Hepatocyte (in vitro differentiated cells): Measurements from ENCODE around the gene RNF2. TPM values are rescaled to one million over a fixed set of nuclear protein-coding genes. Genes with fewer than 3 reads are reported as not detected.

Experiments
- DNase-seq: peaks from one replicate; pipeline ENCODE4 v3.0.0-alpha.2; 2016; ENCODE audit warnings: low spot score
- H2AFZ ChIP-seq: fragments of 200-600 bp; sonication (generic); 2 replicates; pipeline ENCODE4 v1.6.0; 2016; ENCODE audit warnings: antibody characterized with exemption, mild to moderate bottlenecking
- H3K27ac ChIP-seq: fragments of 200-600 bp; sonication (generic); 2 replicates; pipeline ENCODE4 v1.5.1; 2016; ENCODE audit warnings: mild to moderate bottlenecking
- H3K27me3 ChIP-seq: fragments of 200-600 bp; sonication (generic); 2 replicates; pipeline ENCODE4 v1.6.1; 2016
- H3K36me3 ChIP-seq: fragments of 200-600 bp; sonication (generic); replicated peaks from 2 replicates; pipeline ENCODE4 v1.5.1; 2016; ENCODE audit warnings: low read depth; ENCODE audit not compliant: insufficient read depth
- H3K4me1 ChIP-seq: fragments of 200-600 bp; sonication (generic); 2 replicates; pipeline ENCODE4 v1.5.1; 2016; ENCODE audit warnings: mild to moderate bottlenecking, moderate library complexity; ENCODE audit not compliant: insufficient read depth
- H3K4me2 ChIP-seq: fragments of 200-600 bp; sonication (generic); 2 replicates; pipeline ENCODE4 v1.6.0; 2016
- H3K4me3 ChIP-seq: fragments of 200-600 bp; sonication (generic); 2 replicates; pipeline ENCODE4 v1.5.1; 2016; ENCODE audit warnings: mild to moderate bottlenecking
- H3K79me2 ChIP-seq: fragments of 200-600 bp; sonication (generic); 2 replicates; pipeline ENCODE4 v1.6.0; 2017; ENCODE audit warnings: mild to moderate bottlenecking
- H3K9me2 ChIP-seq: fragments of 200-600 bp; sonication (generic); replicated peaks from 2 replicates; pipeline ENCODE4 v1.6.0; 2017; ENCODE audit warnings: mild to moderate bottlenecking; ENCODE audit not compliant: insufficient read depth
- H3K9me3 ChIP-seq: fragments of 200-600 bp; sonication (generic); 2 replicates; pipeline ENCODE4 v1.5.1; 2016; ENCODE audit warnings: low read depth, mild to moderate bottlenecking
- H4K20me1 ChIP-seq: fragments of 200-600 bp; sonication (generic); 2 replicates; pipeline ENCODE4 v1.6.0; 2016; ENCODE audit warnings: mild to moderate bottlenecking; ENCODE audit not compliant: insufficient read depth, poor library complexity, severe bottlenecking
- CTCF ChIP-seq: fragments of 200-600 bp; sonication (generic); IDR thresholded peaks from 2 replicates; pipeline ENCODE4 v1.5.1; 2016; ENCODE audit warnings: antibody characterized with exemption, mild to moderate bottlenecking; ENCODE audit not compliant: poor library complexity
- EZH2 ChIP-seq: fragments of 200-600 bp; sonication (generic); IDR thresholded peaks from 2 replicates; pipeline ENCODE4 v1.6.1; 2016; ENCODE audit warnings: antibody characterized with exemption, mild to moderate bottlenecking, borderline replicate concordance
- EZH2phosphoT487 ChIP-seq: fragments of 200-600 bp; sonication (generic); IDR thresholded peaks from one replicate; pipeline ENCODE4 v1.6.1; 2018; ENCODE audit warnings: antibody characterized with exemption, mild to moderate bottlenecking, low read depth, moderate library complexity; ENCODE audit not compliant: unreplicated experiment, severe bottlenecking
- WGBS: methylation state at CpG from one replicate; pipeline ENCODE4 v1.1.6; 2016; ENCODE audit warnings: low lambda C conversion rate; ENCODE audit errors: missing lambda C conversion rate; 5-methylcytosine and 5-hydroxymethylcytosine counted together
- polyA plus RNA-seq: library from polyadenylated mRNA; unstranded; fragments of >200 nt; fragmentation: Nextera tagmentation; extraction: Ambion mirVana; gene quantifications from 2 replicates; pipeline ENCODE4 v1.2.1, GENCODE V29; 2016
- total RNA-seq: library from RNA; depleted of rRNA; stranded (reverse); fragments of >200 nt; gene quantifications from 2 replicates; pipeline ENCODE4 v1.2.3, GENCODE V29; 2014

Gene RNF2
- total and polyA plus RNA-seq, 2 experiments from 2014 or later = 20.3 to 24.6 TPM

GRCh38 chr1:185046668-185047067, 1.3 kb downstream of the RNF2 start:
- H3K9me3 ChIP-seq = no peaks in the 10 kb centered on the region
- H3K79me2 ChIP-seq = peaks cover 54% of the 10 kb centered on the region
- H3K36me3 ChIP-seq = no peaks in the 10 kb centered on the region
- H3K4me2 ChIP-seq = peak overlapping the region; percentile 92
- no peaks in the 10 kb centered on the region for H3K9me2 ChIP-seq
- no peak for DNase-seq
- peaks cover 45% of the 10 kb centered on the region for H4K20me1 ChIP-seq
- TF ChIP-seq EZH2phosphoT487 = no peak
- no peak for TF ChIP-seq CTCF
- TF ChIP-seq EZH2 = no peak
- H3K4me1 ChIP-seq = peaks cover 12% of the 10 kb centered on the region
- H3K27ac ChIP-seq = peak overlapping the region; percentile 99
- WGBS = 6% methylated on average over 5 of the region's 5 CpGs
- H3K4me3 ChIP-seq = peak overlapping the region; percentile 97
- H2AFZ ChIP-seq = peak overlapping the region; percentile 97
- no peaks in the 10 kb centered on the region for H3K27me3 ChIP-seq

- H3K27me3 ChIP-seq = no peaks in the 10 kb centered on the region
- H3K4me3 ChIP-seq = no peak overlapping the region
- no peaks in the 10 kb centered on the region for H3K9me3 ChIP-seq
- no peaks in the 10 kb centered on the region for H3K9me2 ChIP-seq
- H2AFZ ChIP-seq = no peak overlapping the region
- no peak overlapping the region for H3K27ac ChIP-seq
- H3K4me2 ChIP-seq = no peak overlapping the region
- no peak for DNase-seq
- TF ChIP-seq CTCF (no peak), EZH2 (no peak), EZH2phosphoT487 (no peak)
- 89% methylated on average over 3 of the region's 3 CpGs for WGBS
- H3K36me3 ChIP-seq = no peaks in the 10 kb centered on the region
- H3K4me1 ChIP-seq = peaks cover 12% of the 10 kb centered on the region
- H3K79me2 ChIP-seq = peaks cover 84% of the 10 kb centered on the region
- peaks cover 48% of the 10 kb centered on the region for H4K20me1 ChIP-seq
These were observed 4.3 kb downstream of the RNF2 start for GRCh38 chr1:185049670-185050069.

GRCh38 chr1:185050823-185051451, 5.6 kb downstream of the RNF2 start:
- H4K20me1 ChIP-seq = peaks cover 48% of the 10 kb centered on the region
- no peak overlapping the region for H3K4me2 ChIP-seq
- peaks cover 97% of the 10 kb centered on the region for H3K79me2 ChIP-seq
- no peaks in the 10 kb centered on the region for H3K27me3 ChIP-seq
- H3K4me1 ChIP-seq = peaks cover 12% of the 10 kb centered on the region
- 84% methylated on average over 5 of the region's 5 CpGs for WGBS
- DNase-seq = no peak
- H2AFZ ChIP-seq = no peak overlapping the region
- no peak for TF ChIP-seq EZH2
- no peak for TF ChIP-seq EZH2phosphoT487
- TF ChIP-seq CTCF = no peak
- no peak overlapping the region for H3K4me3 ChIP-seq
- H3K36me3 ChIP-seq = no peaks in the 10 kb centered on the region
- no peak overlapping the region for H3K27ac ChIP-seq
- no peaks in the 10 kb centered on the region for H3K9me3 ChIP-seq
- H3K9me2 ChIP-seq = no peaks in the 10 kb centered on the region

GRCh38 chr1:185053204-185053603, 7.8 kb downstream of the RNF2 start:
- Histone ChIP-seq H3K79me2 (peaks cover 100% of the 10 kb centered on the region), H3K36me3 (no peaks in the 10 kb centered on the region), H3K9me3 (no peaks in the 10 kb centered on the region), H4K20me1 (peaks cover 39% of the 10 kb centered on the region), H3K27ac (no peak overlapping the region), H2AFZ (no peak overlapping the region), H3K4me1 (no peaks in the 10 kb centered on the region), H3K4me2 (no peak overlapping the region), H3K4me3 (no peak overlapping the region), H3K9me2 (no peaks in the 10 kb centered on the region), H3K27me3 (no peaks in the 10 kb centered on the region)
- DNase-seq = no peak
- TF ChIP-seq CTCF (no peak), EZH2 (no peak), EZH2phosphoT487 (no peak)
- WGBS = 100% methylated on average over 3 of the region's 3 CpGs
